Smooth muscle cell (in vitro differentiated cells): ENCODE results near the gene TRAPPC6A. TPM values are rescaled to one million over a fixed set of nuclear protein-coding genes. Genes with fewer than 3 reads are reported as not detected.
A peak's percentile ranks its signal among the peaks of the same experiment; 100 is the strongest.

Source experiments
- DNase-seq: peaks from one replicate; lab custom pipeline; 2025; ENCODE audit not compliant: unreplicated experiment; lab: John Stamatoyannopoulos, UW
- H2AFZ ChIP-seq: fragments of 200-600 bp; sonication (generic); 2 replicates; pipeline ENCODE4 v1.6.0; 2016; ENCODE audit warnings: antibody characterized with exemption, low read depth, mild to moderate bottlenecking
- H3F3A ChIP-seq: fragments of 200-600 bp; sonication (generic); 2 replicates; pipeline ENCODE4 v1.6.0; 2017; ENCODE audit warnings: antibody characterized with exemption, low read depth
- H3K27ac ChIP-seq: fragments of 200-600 bp; sonication (generic); 2 replicates; pipeline ENCODE4 v1.5.1; 2016; ENCODE audit warnings: low read depth, mild to moderate bottlenecking
- H3K27me3 ChIP-seq: fragments of 200-600 bp; sonication (generic); 2 replicates; pipeline ENCODE4 v1.6.1; 2016; ENCODE audit warnings: low read depth, mild to moderate bottlenecking
- H3K36me3 ChIP-seq: fragments of 200-600 bp; sonication (generic); 2 replicates; pipeline ENCODE4 v1.5.1; 2016; ENCODE audit warnings: low read depth
- H3K4me1 ChIP-seq: fragments of 200-600 bp; sonication (generic); 2 replicates; pipeline ENCODE4 v1.5.1; 2016; ENCODE audit warnings: low read depth
- H3K4me2 ChIP-seq: fragments of 200-600 bp; sonication (generic); 2 replicates; pipeline ENCODE4 v1.6.0; 2016; ENCODE audit warnings: mild to moderate bottlenecking
- H3K4me3 ChIP-seq: fragments of 200-600 bp; sonication (generic); 2 replicates; pipeline ENCODE4 v1.5.1; 2016; ENCODE audit warnings: mild to moderate bottlenecking
- H3K79me2 ChIP-seq: fragments of 200-600 bp; sonication (generic); 2 replicates; pipeline ENCODE4 v1.6.0; 2016; ENCODE audit warnings: low read depth, mild to moderate bottlenecking
- H3K9ac ChIP-seq: fragments of 200-600 bp; sonication (generic); 2 replicates; pipeline ENCODE4 v1.6.0; 2016; ENCODE audit warnings: low read depth
- H3K9me3 ChIP-seq: fragments of 200-600 bp; sonication (generic); replicated peaks from 2 replicates; pipeline ENCODE4 v1.5.1; 2016; ENCODE audit warnings: low read depth
- H4K20me1 ChIP-seq: fragments of 200-600 bp; sonication (generic); 2 replicates; pipeline ENCODE4 v1.6.0; 2016; ENCODE audit warnings: low read depth
- CTCF ChIP-seq: fragments of 200-600 bp; sonication (generic); IDR thresholded peaks from 2 replicates; pipeline ENCODE4 v1.5.1; 2017; ENCODE audit warnings: borderline replicate concordance, mild to moderate bottlenecking, antibody characterized with exemption; ENCODE audit not compliant: insufficient read depth, poor library complexity, severe bottlenecking
- WGBS: methylation state at CpG from one replicate; pipeline ENCODE4 v1.1.7; 2016; ENCODE audit warnings: low lambda C conversion rate; 5-methylcytosine and 5-hydroxymethylcytosine counted together
- polyA plus RNA-seq: library from polyadenylated mRNA; unstranded; fragments of >200 nt; fragmentation: Nextera tagmentation; extraction: Ambion mirVana; gene quantifications from 2 replicates; pipeline ENCODE4 v1.2.1, GENCODE V29; 2016
- total RNA-seq: library from RNA; depleted of rRNA; stranded (reverse); fragments of >200 nt; gene quantifications from 2 replicates; pipeline ENCODE4 v1.2.3, GENCODE V29; 2014

TRAPPC6A gene
- total and polyA plus RNA-seq, 2 experiments from 2014 or later = 10.2 to 32.2 TPM

- H3K9ac ChIP-seq = no peak overlapping the region
- no peaks in the 10 kb centered on the region for H3K36me3 ChIP-seq
- no peaks in the 10 kb centered on the region for H3K79me2 ChIP-seq
- H3K27me3 ChIP-seq = peaks cover 29% of the 10 kb centered on the region
- H3K4me1 ChIP-seq = peaks cover 10% of the 10 kb centered on the region
- H3K27ac ChIP-seq = no peak overlapping the region
- peak overlapping the region; percentile 11 for H3K4me3 ChIP-seq
- peak overlapping the region; percentile 79 for H3K4me2 ChIP-seq
- no peaks in the 10 kb centered on the region for H3K9me3 ChIP-seq
- H3F3A ChIP-seq = no peaks in the 10 kb centered on the region
- TF ChIP-seq CTCF = no peak
- 37% methylated on average over 57 of the region's 64 CpGs for WGBS
- DNase-seq = no peak
- H4K20me1 ChIP-seq = peaks cover 13% of the 10 kb centered on the region
- H2AFZ ChIP-seq = no peak overlapping the region
Observed at GRCh38 chr19:45151821-45152503, 26.1 kb downstream of the TRAPPC6A start.

- DNase-seq = no peak
- no peaks in the 10 kb centered on the region for H3F3A ChIP-seq
- no peak overlapping the region for H3K9ac ChIP-seq
- no peak overlapping the region for H3K4me2 ChIP-seq
- H3K4me1 ChIP-seq = peaks cover 10% of the 10 kb centered on the region
- H4K20me1 ChIP-seq = peaks cover 13% of the 10 kb centered on the region
- H2AFZ ChIP-seq = no peak overlapping the region
- no peaks in the 10 kb centered on the region for H3K79me2 ChIP-seq
- no peaks in the 10 kb centered on the region for H3K9me3 ChIP-seq
- H3K4me3 ChIP-seq = no peak overlapping the region
- no peak for TF ChIP-seq CTCF
- no peak overlapping the region for H3K27ac ChIP-seq
- WGBS = 87% methylated on average over 7 of the region's 7 CpGs
- no peaks in the 10 kb centered on the region for H3K36me3 ChIP-seq
- peaks cover 29% of the 10 kb centered on the region for H3K27me3 ChIP-seq
Observed at GRCh38 chr19:45151320-45151719, 26.7 kb downstream of the TRAPPC6A start.

- WGBS = 81% methylated on average over 4 of the region's 4 CpGs
- H3K4me1 ChIP-seq = peaks cover 10% of the 10 kb centered on the region
- no peak for TF ChIP-seq CTCF
- no peak overlapping the region for H2AFZ ChIP-seq
- H3K36me3 ChIP-seq = no peaks in the 10 kb centered on the region
- H3K4me3 ChIP-seq = no peak overlapping the region
- peaks cover 13% of the 10 kb centered on the region for H4K20me1 ChIP-seq
- H3K79me2 ChIP-seq = no peaks in the 10 kb centered on the region
- no peak for DNase-seq
- no peak overlapping the region for H3K4me2 ChIP-seq
- H3F3A ChIP-seq = no peaks in the 10 kb centered on the region
- H3K9me3 ChIP-seq = no peaks in the 10 kb centered on the region
- no peak overlapping the region for H3K27ac ChIP-seq
- peaks cover 29% of the 10 kb centered on the region for H3K27me3 ChIP-seq
- H3K9ac ChIP-seq = no peak overlapping the region
Observed at GRCh38 chr19:45150751-45151281, 27.2 kb downstream of the TRAPPC6A start.

GRCh38 chr19:45150180-45150579 lies 27.9 kb downstream of the TRAPPC6A start:
- Histone ChIP-seq H3K27me3 (peaks cover 29% of the 10 kb centered on the region), H3F3A (no peaks in the 10 kb centered on the region), H3K9ac (no peak overlapping the region), H3K79me2 (no peaks in the 10 kb centered on the region), H3K4me3 (no peak overlapping the region), H3K9me3 (no peaks in the 10 kb centered on the region), H4K20me1 (peaks cover 13% of the 10 kb centered on the region), H3K4me2 (no peak overlapping the region), H3K27ac (no peak overlapping the region), H2AFZ (no peak overlapping the region), H3K36me3 (no peaks in the 10 kb centered on the region), H3K4me1 (peaks cover 10% of the 10 kb centered on the region)
- no peak for TF ChIP-seq CTCF
- no peak for DNase-seq
- 98% methylated on average over 4 of the region's 4 CpGs for WGBS
